MCF 10A (cell line): ENCODE results near the gene ALDH18A1. TPM values are rescaled to one million over a fixed set of nuclear protein-coding genes. Genes with fewer than 3 reads are reported as not detected.

Source experiments
- BruUV-seq: library from RNA; stranded (reverse); fragments of 400-500 nt; replicated peaks from 2 replicates; lab custom pipeline; 2021; lab: Mats Ljungman, UMichigan
- CTCF ChIA-PET: fragments of 300-600 bp; sonication (Branson Sonifier 250); formaldehyde crosslinking; extraction: SDS; loops from one replicate; lab custom pipeline; 2021; ENCODE audit warnings: antibody characterized with exemption, inconsistent platforms; lab: Yijun Ruan, JAX
- POLR2A ChIA-PET: fragments of 300-600, 350-650 bp; sonication (Branson Sonifier 250); formaldehyde crosslinking; extraction: SDS; loops from one replicate; lab custom pipeline; 2020; ENCODE audit warnings: antibody characterized with exemption, inconsistent platforms; lab: Yijun Ruan, JAX
- DNase-seq: peaks from one replicate; pipeline ENCODE4 v3.0.0-alpha.2; 2018; ENCODE audit not compliant: unreplicated experiment
- H3K27ac Mint-ChIP-seq: one replicate; pipeline ENCODE4 v1.8.0; 2022; ENCODE audit warnings: mild to moderate bottlenecking, low read depth, mixed read lengths; ENCODE audit not compliant: unreplicated experiment
- H3K27me3 Mint-ChIP-seq: one replicate; pipeline ENCODE4 v1.8.0; 2022; ENCODE audit warnings: mixed read lengths; ENCODE audit not compliant: insufficient read depth, unreplicated experiment
- H3K36me3 Mint-ChIP-seq: one replicate; pipeline ENCODE4 v1.8.0; 2022; ENCODE audit warnings: mild to moderate bottlenecking, moderate library complexity, mixed read lengths; ENCODE audit not compliant: insufficient read depth, unreplicated experiment
- H3K4me1 Mint-ChIP-seq: one replicate; pipeline ENCODE4 v1.8.0; 2022; ENCODE audit warnings: mixed read lengths; ENCODE audit not compliant: insufficient read depth, unreplicated experiment
- H3K4me3 Mint-ChIP-seq: one replicate; pipeline ENCODE4 v1.8.0; 2022; ENCODE audit warnings: mild to moderate bottlenecking, moderate library complexity, mixed read lengths; ENCODE audit not compliant: unreplicated experiment
- H3K9me3 Mint-ChIP-seq: one replicate; pipeline ENCODE4 v1.8.0; 2022; ENCODE audit warnings: mixed read lengths; ENCODE audit not compliant: unreplicated experiment
- CTCF ChIP-seq: fragments of 200-600 bp; IDR thresholded peaks from one replicate; pipeline ENCODE4 v1.8.0; 2022; ENCODE audit warnings: antibody characterized with exemption, mild to moderate bottlenecking; ENCODE audit not compliant: unreplicated experiment
- intact Hi-C: fragments of 100-400 bp; cut with micrococcal nuclease; formaldehyde crosslinking; loops from 2 replicates; pipeline ENCODE4 v1.14.1; 2022
- total RNA-seq: library from RNA; stranded (reverse); gene quantifications from 2 replicates; pipeline ENCODE4 v1.2.3, GENCODE V29; 2022

ALDH18A1 gene
- total RNA-seq, 1 experiment from 2014 or later: 91.0 TPM

- DNase-seq: no peak
- Mint-ChIP-seq H3K4me3 (no peak overlapping the region), H3K27me3 (no peaks in the 10 kb centered on the region), H3K4me1 (peaks cover 23% of the 10 kb centered on the region), H3K36me3 (peaks cover 47% of the 10 kb centered on the region), H3K9me3 (no peaks in the 10 kb centered on the region), H3K27ac (peak overlapping the region; percentile 98)
- no peak for TF ChIP-seq CTCF
- CTCF ChIA-PET: interaction anchor here (5.4 kb wide), 1 partner anchor 174 kb away, joined by 61 read pairs; no protein-coding TSS in a partner anchor
- intact Hi-C loops: loop anchor here (5.0 to 10.0 kb wide), 3 partner anchors 316 to 509 kb away; partner anchors contain the start of gene CCNJ
- no TSS peak for BruUV-seq
- POLR2A ChIA-PET: no interaction called here
These were observed 34.8 kb upstream of the ALDH18A1 start for GRCh38 chr10:95691281-95691680.

GRCh38 chr10:95688648-95689047 lies 32.1 kb upstream of the ALDH18A1 start:
- Mint-ChIP-seq H3K27me3 (no peaks in the 10 kb centered on the region), H3K4me1 (peaks cover 23% of the 10 kb centered on the region), H3K4me3 (no peak overlapping the region), H3K27ac (no peak overlapping the region), H3K9me3 (no peaks in the 10 kb centered on the region), H3K36me3 (peaks cover 67% of the 10 kb centered on the region)
- ChIA-PET POLR2A (no interaction called here), CTCF (interaction anchor here (1.5 kb wide), 1 partner anchor 177 kb away, joined by 12 read pairs; no protein-coding TSS in a partner anchor)
- intact Hi-C loops: no loop called here
- no peak for TF ChIP-seq CTCF
- no TSS peak for BruUV-seq
- DNase-seq: no peak

GRCh38 chr10:95683966-95684365 lies 27.5 kb upstream of the ALDH18A1 start:
- no peaks in the 10 kb centered on the region for H3K4me1 Mint-ChIP-seq
- intact Hi-C loops: no loop called here
- CTCF ChIA-PET: interaction anchor here (0.6 to 1.6 kb wide), 3 partner anchors 10 to 1516 kb away, joined by 3 to 9 read pairs (median 3); partner anchors contain the start of gene TCTN3

More at GRCh38 chr10:95683966-95684365, 27.5 kb upstream of the ALDH18A1 start:
- DNase-seq: no peak
- no peak for TF ChIP-seq CTCF
- H3K4me3 Mint-ChIP-seq: no peak overlapping the region
- POLR2A ChIA-PET: interaction anchor here (0.9 to 2.3 kb wide), 2 partner anchors 9 to 28 kb away, joined by 3 to 12 read pairs; partner anchors contain the start of genes ALDH18A1 and TCTN3
- no peaks in the 10 kb centered on the region for H3K27me3 Mint-ChIP-seq
- peaks cover 87% of the 10 kb centered on the region for H3K36me3 Mint-ChIP-seq
- no TSS peak for BruUV-seq
- H3K27ac Mint-ChIP-seq: no peak overlapping the region
- H3K9me3 Mint-ChIP-seq: no peaks in the 10 kb centered on the region
